ENCODE data around the gene SLC6A1.

Gene SLC6A1

GRCh38 chr3:10996345-10997013 lies 3.9 kb downstream of the SLC6A1 start:
- no peak for DNase-seq

DNA sequence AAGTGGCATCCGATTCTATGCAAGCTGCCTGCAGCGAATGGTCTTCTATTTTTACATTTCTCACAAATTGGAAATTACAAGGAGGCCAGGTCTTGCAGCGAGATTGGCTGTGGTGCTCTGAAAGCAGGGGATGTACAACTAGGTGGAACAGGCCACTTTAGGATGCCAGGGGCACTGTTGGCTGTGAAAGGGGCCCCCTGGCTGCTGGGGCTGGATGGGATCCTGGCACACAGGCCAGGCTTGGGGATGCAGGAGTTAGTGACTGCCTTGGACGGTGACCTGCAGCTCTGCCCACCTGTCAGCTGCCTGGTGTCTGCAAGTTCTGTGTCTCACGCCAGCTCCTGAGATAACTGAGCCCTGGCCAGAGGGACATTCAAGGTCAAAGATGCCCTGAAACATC lies 4.6 kb downstream of the SLC6A1 start:
- DNase-seq: no peak

DNA sequence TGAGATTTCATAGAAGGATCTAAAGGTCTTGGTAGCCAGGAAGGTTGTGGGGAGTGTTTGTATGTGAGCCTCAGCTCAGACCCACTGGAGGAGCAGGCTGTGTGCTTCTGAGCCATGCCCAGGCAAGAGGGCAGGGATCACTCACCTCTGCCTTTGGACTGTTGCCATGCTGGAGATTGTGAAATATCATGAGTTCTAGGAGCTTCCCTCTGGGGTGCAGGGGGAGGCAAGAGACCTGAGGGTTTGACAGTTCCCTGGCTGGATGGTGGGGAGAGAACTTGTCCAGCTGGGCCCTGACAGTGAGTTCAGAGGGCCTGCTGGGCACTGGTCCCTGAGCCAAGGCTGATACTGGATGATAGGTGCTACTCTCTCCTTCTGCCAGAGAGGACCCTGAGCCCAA lies 6.0 kb downstream of the SLC6A1 start:
- no peak for DNase-seq

DNA sequence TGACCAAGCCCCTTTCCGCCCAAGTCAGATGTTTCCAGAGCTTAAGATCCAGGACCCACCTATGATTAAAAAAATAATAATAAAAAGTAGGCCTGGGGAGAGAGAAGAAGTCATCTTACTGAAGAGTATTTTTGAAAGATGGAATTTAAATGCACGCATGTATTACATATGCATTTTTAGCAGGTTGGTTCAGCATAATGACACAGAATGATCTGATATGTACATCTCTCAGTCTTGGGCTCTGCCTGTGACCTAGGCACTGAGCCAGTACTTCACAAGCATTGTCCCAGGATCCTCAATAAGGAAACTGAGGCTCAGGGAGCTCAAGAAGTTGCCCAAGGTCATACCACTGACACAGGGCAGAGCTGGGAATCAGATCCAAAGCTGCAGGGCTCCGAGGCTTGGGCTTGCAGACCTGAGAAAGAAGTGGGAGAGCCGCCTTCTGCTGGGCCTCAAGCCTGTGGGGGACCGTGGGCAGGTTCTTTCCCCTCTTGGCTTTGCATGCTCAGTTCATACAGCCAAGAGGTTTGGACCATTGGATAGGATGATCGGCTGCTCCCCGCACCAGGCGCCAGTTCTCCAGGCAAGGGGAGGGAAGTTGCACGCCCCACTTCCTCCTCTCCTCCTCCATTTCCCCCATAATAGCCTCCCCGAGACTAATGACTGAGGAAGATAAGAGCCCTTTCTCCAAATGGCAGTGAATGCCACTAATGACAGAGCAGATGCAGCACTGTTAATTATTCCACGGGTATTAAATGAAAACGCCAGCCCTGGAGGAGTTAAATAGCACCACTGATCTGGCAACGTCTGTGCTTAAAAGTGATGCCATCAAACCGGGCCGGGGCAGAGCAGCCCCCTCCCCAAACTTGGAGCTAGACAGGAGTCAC lies 6.9 kb downstream of the SLC6A1 start:
- no peak for DNase-seq

DNA sequence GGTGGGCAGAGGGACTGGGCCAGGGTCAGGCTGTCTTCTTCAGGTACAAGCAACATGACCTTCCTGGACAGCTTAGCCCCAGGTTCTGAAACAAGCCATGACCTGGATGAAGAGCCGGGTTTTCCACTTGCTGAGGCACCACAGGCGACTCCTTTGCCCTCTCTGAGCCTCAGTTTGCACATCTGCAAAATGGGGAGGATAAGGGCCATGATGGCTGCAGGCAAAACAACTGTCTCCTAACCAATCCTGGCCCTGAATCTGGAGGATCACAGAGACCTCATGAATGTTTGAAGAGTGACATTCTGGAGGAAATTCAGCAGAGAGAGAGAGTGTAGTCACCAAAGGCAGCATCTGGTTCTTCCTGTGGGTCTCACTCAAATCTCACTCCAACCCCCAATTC lies 8.0 kb downstream of the SLC6A1 start:
- DNase-seq: no peak

DNA sequence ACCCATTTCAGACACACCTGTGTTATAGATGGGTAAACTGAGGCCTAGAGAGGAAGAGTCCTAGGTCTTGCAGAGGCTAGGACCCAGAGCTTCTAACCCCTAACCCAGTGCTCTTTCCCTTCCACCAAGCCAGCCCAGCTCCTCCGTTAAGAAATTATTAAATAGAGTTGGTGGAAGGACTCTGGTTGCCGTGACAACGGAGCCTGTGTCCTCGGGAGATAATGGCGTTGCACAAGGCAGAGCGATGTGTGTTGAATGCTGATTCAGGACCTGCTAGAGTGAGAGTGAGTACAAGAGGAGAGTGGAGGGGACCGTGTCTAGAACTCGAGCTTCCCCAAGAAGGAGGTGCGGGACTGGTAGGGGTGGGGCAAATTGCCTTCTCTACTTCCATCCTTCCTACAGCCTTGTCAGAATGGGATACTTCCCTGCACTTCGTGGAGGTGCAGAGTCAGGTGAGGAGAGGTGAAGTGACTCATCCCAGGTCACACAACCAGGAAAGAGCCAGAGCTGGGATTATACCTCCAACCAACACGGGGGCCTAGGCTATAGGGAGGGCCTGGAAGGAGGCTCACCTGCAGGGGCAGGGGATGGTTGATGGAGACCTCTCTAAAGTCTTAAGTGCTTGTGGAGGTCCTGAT lies 8.6 kb downstream of the SLC6A1 start:
- no peak for DNase-seq

- no peak for DNase-seq
Observed at GRCh38 chr3:11001658-11002021, 9.1 kb downstream of the SLC6A1 start.

DNA sequence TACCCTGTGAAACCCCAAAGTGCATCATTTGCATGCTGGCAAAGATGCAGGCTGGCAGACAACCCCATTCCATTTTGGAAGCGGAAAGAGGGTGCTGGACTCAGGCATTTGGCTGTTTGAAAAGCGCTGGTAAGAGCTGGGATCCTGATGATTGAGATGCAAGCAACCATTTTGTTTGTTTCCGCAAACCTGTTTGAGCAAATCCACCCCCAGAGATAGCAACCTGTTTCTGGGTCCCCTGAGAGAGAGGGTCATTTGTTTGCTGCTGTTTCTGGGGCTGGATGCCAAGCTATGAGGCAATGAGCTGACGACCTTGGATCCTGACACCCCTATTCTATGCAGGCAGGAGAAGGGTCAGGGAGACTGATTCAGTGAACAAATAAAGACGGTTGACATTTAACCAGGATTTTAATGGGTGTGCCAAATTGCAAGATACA lies 9.8 kb downstream of the SLC6A1 start:
- no peak for DNase-seq

DNA sequence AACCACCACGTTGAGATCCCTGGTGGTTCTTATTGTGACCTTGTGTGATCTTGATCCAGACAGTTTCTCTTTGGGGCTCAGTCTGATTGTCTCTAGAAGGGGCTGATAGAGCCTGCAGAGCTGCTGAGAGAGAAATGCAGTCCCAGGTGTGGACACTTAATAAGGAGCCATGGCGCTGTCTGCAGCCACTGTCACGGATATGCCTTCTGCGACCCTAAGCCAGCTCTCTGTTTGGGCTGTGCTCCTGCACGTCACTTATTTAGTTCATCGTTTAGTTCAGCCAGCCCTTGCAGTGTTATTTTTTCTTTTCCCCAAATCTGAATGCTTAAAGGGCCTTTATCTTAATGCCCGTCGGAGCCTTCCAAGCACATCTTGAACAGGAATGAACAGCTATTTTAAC lies 12.0 kb downstream of the SLC6A1 start:
- DNase-seq: no peak

GRCh38 chr3:11005686-11006256 lies 13.2 kb downstream of the SLC6A1 start:
- no peak for DNase-seq

- no peak for DNase-seq
Observed at GRCh38 chr3:11006986-11007933, 14.7 kb downstream of the SLC6A1 start.

- DNase-seq: no peak
Observed at GRCh38 chr3:11009898-11010297, 17.4 kb downstream of the SLC6A1 start.

DNA sequence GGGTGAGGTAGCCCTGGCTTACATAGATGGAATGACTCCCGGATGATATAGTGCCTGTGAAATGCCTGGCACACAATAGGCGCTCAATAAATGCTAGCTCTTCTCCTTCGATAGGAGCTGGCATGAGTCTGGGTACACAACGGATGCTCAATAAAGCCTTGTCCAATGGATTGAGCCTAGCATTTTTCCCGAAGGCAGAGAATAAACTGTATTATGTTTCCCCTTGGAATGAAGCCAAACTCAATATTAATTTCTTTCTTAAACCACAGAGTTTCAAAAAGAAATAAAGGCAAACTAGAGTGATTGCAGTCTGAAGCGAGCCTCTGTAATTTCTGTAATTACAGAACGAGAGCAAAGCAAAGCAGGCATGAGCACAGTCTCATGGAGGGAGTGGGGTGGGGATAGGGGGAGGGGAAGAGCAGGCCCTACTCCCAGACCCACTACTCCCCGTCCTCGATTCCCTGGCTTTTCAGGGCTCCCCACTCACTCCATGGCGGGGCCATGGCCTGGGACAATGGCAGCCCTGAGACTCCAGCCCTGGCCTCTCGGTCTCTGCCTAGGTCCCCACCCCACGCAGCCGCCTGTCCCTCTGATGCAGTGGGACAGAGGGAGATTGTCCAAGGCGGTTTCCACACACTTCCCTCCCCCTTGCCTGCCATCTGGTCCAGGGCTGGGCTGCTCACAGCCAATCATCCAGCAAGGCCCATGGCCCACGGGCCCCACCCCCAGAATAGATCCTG lies 18.0 kb downstream of the SLC6A1 start:
- DNase-seq: no peak

- DNase-seq: no peak
Observed at GRCh38 chr3:11014253-11014652, 21.7 kb downstream of the SLC6A1 start.

GRCh38 chr3:11014752-11015151 lies 22.2 kb downstream of the SLC6A1 start:
- no peak for DNase-seq

- DNase-seq: no peak
Observed at GRCh38 chr3:11015369-11015768, 22.8 kb downstream of the SLC6A1 start.

- no peak for DNase-seq
Observed at GRCh38 chr3:11016727-11017126, 24.2 kb downstream of the SLC6A1 start.

DNA sequence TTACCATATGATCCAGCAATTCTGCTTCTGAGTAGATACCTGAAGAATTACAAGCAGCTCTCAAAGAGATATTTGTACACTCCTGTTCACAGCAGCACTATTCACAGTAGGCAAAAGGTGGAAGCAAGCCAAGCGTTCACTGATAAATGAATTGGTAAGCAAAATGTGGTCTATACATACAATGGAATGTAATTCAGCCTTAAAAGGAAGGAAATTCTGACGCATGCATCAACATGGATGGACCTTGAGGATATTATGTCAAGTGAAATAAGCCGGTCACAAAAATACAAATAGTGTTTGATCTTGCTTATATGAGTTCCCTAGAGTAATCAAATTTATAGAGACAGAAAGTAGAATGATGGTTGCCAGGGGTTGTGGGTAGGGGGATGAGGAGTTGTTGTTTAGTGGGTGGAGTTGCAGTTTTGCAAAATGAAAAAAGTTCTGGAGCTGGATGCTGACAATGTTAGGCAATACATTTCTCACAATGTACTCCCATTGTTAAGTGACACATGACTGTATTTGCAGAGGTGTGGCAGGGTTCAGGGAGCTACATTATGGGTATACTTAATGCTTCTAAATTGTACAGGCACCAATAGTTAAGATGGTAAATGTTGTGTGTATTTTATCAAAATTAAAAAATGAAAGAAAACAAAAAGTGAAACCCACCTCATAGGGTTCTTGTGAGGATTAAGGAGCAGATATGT lies 26.7 kb downstream of the SLC6A1 start:
- DNase-seq: no peak

DNA sequence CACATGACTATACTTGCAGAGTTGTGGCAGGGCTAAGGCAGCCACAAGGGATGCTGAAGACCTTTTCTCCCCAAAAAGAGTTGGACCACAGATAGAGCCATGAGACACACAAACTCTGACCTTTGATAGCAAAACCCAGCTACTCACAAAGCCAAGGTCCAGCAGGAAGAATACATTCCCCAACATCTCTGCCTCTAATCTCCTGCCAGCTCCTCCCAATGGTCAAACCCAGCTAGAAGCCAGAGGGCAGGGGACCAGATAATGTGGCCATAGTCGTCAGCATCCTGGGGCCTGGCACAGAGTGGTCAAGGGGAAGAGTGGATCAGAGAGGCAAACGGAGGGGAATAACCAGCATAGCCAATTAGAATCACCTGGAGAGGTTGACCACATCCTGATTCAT lies 28.2 kb downstream of the SLC6A1 start:
- no peak for DNase-seq

DNA sequence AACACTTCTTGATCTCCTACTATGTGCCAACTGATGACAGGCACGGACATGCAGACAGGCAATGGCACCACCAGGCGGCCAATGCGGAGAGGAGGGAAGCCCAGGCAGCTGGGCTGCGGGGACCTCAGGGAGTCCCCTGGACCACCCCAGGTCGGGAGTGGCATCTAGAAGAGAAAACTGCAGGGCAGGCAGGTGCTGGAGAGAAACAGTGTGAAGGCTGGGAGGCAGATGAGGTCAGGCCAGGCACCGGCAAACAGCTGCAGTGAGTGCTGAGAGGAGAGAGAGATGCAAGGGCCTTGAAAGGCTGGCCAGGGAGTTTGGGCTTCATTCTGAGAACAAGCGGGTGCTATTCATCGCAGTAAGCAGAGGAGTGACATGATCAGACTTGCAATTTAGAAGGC lies 29.1 kb downstream of the SLC6A1 start:
- no peak for DNase-seq

GRCh38 chr3:11022115-11022514 lies 29.6 kb downstream of the SLC6A1 start:
- DNase-seq: no peak

Measured in Kasumi-1 (cell line).